Activated CD4-positive, alpha-beta T cell treated with anti-CD3 and anti-CD28 coated beads for 48 hours (primary cell): Measurements from ENCODE around the gene ZNF101.
"Not testable (repeated sequence)": the region's sequence is repeated elsewhere in the genome, so short reads cannot be mapped to it uniquely, and the experiment has no call there.

Experiments
- DNase-seq: peaks from one replicate; pipeline ENCODE4 v3.0.0-alpha.2; 2020

ZNF101 gene

DNA sequence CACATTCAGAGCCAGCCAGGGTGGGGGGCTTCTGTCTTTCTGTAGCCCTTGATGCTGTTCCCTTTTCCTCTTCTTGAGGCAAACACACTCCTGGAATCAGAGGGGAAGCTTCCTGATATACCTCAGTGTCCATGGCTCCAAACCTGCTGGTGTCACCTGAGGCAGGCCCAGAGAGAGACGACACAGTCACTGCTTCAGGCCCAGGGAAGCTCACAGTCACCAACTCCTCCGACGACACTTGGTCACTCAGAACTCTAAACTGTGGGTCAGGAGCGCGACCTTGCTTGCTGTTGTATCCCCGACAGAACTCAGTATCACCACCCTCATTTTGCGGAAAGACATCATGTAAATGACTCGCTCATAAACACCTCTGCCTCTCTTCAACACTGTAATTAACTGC, 6.3 kb upstream of the ZNF101 start:
- no peak for DNase-seq

DNA sequence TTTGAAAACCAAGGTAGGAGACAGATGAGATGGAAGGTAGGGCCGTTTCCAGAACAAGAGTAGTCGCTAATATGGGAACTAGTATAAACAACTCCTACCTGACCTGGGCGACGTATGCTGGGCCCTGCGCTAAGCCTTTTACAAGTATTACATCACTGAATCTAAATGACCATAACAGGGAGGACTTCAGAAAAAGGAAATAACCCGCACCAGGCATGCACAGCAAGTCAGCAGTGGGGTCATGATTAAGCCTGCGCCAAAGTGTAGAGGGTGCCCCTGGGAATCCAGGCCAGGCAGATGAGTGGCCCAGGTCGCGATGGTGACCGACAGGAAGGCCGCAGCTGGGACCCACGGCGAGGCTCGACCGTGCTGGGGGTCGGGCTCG, 5.8 kb upstream of the ZNF101 start:
- DNase-seq: no peak

DNA sequence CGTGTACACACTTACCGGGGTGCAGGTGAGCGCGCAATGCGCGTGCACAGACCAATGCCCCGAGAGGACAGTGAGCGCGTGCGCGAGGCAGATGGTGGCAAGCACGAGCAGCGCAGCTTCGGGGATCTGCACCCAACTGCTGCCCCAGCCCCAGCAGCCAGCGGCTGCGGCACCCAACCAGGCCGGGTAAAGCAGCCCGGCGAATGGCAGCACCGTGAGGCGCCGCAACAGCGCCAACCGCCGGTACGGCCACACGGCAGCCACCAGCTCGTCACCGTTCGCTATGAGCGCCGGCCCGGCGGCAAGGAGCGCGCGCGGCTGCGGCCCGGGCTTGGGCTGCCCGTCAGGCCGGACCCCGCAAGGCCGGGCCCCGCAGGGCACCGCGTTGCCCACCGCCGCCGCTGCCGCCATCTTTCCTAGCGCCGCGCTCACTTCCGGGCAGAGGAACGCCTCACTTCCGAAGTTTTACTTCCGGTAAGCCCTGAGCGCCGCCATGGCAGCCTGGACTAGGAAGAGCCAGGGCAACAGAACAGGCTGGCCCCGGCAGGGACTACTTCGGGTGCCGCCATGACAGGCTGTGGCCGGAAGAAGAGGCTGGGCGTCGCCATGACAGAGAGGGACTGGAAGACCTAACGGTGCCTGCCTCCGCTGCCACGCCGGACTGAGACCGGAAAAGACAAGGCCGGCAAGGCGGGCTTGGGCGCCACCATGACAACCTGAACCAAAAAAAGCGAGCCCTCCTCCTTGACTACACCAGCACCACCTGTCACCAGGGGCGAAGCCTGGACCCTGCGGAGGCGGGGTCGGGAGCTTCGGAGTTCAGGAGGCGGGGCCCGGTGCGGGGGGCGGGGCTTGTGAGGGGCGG, 5.2 kb upstream of the ZNF101 start, which contains the start of gene ATP13A1:
Gene ATP13A1, minus strand, starts transcription at position 421 of the 865 bp plus-strand sequence. Its CDS starts 10 bp downstream, at position 411.
- peak; percentile 95 for DNase-seq

DNA sequence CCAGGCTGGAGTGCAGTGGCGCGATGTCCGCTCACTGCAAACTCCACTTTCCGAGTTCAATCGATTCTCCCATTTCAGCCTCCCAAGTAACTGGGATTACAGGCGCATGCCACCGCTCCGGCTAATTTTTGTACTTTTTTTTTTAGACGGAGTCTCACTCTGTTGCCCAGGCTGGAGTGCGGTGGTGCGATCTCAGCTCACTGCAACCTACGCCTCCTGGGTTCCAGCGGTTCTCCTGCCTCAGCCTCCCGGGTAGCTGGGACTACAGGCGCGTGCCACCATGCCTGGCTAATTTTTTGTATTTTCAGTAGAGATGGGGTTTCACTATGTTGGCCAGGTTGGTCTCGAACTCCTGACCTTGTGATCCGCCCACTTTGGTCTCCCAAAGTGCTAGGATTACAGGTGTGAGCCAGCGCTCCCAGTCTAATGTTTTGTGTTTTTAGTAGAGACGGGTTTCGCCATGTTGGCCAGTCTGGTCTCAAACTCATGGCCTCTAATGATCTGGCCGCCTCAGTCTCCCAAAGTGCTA, 3.2 kb upstream of the ZNF101 start:
- DNase-seq: not testable (repeated sequence)

DNA sequence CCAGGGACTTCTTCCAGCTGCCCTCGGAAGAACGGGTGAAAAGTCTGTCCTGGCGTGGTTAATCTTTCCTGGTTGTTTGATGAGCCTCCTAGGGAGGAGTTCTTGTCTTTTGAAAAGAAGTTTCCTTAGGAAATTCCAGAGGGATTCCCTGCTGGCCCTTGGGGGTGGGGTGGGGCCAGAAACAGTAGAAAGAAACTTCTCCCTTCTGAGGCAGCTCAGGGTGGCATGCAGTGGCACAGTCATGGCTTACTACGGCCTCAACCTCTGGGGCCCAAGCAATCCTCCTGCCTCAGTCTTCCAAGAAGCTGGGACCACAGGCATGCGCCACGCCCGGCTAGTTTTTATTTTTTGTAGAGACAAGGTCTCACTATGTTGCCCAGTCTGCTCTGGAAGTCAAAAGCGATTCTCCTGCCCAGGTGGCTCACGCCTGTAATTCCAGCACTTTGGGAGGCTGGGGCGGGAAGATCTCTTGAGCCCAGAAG, 1.5 kb downstream of the ZNF101 start:
- no peak for DNase-seq

DNA sequence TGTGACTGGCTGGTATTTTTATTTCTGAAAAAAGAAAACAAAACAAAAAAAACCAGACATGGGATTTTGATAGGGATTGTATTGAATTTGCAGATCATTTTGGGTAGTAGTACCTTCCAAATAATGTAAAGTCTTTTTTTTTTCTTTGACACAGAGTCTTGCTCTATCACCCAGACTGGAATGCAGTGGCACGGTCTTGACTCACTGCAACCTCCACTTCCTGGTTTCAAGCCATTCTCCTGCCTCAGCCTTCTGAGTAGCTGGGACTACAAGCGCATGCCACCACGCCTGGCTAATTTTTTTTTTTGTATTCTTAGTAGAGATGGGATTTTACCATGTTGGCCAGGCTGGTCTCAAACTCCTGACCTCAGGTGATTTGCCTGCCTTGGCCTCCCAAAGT, 4.2 kb downstream of the ZNF101 start:
- no peak for DNase-seq

DNA sequence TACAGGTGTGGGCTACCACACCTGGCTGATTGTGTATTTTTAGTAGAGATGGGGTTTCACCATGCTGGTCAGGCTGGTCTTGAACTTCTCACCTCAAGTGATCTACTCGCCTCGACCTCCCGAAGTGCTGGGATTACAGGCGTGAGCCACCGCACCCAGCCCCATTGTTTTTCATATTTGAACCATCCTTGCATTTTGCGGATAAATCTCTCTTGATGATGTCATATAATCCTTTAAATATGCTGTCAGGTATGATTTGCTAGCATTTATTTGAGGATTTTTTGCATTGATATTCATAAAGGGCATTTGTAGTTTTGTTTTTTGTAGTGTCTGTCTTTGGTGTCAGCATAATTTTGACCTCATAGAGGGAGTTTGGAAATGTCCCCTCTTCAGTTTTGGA, 5.7 kb downstream of the ZNF101 start:
- no peak for DNase-seq

DNA sequence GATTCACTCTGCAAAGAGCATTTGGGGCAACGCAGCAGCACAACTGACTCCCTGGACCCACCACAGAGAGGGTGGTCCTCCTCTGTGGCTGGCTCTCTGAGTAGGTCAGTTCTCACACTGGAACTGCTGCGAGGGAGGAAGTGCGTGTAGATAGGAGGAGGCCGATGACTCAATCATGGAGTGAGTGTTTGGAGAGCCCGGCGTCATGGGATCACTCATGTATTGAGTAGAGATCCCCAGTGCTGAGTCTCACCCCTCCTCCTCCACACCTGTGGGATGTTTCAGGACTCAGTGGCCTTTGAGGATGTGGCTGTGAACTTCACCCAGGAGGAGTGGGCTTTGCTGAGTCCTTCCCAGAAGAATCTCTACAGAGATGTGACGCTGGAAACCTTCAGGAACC, 8.9 kb downstream of the ZNF101 start:
- DNase-seq: no peak

DNA sequence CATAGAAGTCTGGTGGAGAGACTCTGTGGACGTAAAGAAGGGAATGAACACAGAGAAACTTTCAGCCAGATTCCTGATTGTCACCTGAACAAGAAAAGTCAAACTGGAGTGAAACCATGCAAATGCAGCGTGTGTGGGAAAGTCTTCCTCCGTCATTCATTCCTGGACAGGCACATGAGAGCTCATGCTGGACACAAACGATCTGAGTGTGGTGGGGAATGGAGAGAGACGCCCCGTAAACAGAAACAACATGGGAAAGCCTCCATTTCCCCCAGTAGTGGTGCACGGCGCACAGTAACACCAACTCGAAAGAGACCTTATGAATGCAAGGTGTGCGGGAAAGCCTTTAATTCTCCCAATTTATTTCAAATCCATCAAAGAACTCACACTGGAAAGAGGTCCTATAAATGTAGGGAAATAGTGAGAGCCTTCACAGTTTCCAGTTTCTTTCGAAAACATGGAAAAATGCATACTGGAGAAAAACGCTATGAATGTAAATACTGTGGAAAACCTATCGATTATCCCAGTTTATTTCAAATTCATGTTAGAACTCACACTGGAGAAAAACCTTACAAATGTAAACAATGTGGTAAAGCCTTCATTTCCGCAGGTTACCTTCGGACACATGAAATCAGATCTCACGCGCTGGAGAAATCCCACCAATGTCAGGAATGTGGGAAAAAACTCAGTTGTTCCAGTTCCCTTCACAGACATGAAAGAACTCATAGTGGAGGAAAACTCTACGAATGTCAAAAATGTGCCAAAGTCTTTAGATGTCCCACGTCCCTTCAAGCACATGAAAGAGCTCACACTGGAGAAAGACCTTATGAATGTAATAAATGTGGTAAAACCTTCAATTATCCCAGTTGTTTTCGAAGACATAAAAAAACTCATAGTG, 10.8 kb downstream of the ZNF101 start:
- no peak for DNase-seq

DNA sequence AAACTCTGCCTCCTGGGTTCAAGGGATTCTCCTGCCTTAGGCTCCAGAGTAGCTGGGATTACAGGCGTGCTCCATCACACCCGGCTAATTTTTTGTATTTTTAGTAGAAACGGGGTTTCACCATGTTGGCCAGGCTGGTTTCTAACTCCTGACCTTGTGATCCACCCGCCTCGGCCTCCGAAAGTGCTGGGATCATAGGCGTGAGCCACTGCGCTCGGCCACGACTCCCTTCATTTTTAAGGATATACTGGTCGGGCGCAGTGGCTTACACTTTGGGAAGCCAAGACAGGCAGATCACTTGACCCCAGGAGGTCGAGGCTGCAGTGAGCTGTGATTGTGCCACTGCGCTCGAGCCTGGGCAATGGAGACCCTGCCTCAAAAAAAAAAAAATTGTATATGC, 17.5 kb downstream of the ZNF101 start:
- not testable (repeated sequence) for DNase-seq

DNA sequence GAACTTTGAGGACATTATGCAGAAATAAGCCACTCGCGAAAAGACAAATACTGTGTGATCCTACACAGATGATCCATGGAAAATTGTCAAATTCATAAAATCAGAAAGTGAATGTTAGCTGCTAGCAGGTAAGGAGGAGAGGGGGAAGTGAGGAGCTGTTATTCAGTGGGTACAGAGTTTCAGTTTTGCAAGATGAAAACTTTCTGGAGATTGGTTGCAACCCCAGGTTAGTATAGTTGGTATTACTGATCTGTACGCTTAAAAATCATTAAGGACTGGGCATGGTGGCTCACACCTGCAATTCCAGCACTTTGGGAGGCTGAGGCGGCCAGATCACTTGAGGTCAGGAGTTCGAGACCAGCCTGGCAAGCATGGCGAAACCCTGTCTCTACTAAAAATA, 17.9 kb downstream of the ZNF101 start:
- no peak for DNase-seq

DNA sequence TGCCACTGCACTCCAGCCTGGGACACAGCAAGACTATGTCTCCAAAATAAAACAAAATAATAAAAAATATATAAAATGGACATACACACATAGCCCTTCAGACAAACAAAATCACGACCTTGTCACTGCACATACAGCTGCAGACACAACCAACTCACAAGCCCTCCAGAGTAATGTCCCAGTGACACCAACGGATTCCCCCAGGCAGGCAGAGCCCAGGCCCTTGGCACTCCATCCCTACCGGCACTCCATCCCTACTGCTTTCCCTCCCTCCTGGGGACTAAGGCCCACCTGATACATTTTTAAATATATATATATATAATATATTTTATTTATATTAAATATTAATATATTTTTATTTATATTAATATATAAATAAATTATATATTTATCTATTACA, 18.5 kb downstream of the ZNF101 start:
- no peak for DNase-seq

DNA sequence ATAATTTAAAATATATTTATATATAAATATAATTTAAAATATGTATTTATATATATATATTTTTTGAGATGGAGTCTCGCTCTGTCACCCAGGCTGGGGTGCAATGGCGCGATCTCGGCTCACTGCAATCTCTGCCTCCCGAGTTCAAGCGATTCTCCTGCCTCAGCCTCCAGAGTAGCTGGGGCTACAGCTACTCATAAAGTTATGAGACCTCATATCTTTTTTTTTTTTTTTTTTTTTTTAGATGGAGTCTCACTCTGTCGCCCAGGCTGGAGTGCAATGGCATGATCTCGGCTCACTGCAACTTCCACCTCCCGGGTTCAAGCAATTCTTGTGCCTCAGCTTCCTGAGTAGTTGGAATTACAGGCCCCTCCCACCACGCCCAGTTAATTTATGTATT, 20.4 kb downstream of the ZNF101 start:
- not testable (repeated sequence) for DNase-seq

DNA sequence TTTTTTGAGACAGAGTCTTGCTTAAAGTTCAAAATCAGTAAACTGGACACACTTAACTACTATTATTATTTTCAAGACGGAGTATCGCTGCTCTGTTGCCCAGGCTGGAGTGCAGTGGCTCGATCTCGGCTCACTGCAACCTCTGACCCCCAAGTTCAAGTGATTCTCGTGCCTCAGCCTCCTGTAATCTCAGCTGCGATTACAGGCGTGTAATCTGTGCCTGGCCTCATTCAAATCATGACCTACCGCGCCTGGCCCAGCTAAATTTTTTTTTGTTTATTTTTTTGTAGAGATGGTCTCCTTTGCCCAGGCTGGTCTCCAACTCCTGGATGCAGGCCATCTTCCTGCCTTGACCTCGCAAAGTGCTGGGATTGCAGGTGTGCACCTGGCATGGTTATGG, 23.0 kb downstream of the ZNF101 start:
- no peak for DNase-seq

DNA sequence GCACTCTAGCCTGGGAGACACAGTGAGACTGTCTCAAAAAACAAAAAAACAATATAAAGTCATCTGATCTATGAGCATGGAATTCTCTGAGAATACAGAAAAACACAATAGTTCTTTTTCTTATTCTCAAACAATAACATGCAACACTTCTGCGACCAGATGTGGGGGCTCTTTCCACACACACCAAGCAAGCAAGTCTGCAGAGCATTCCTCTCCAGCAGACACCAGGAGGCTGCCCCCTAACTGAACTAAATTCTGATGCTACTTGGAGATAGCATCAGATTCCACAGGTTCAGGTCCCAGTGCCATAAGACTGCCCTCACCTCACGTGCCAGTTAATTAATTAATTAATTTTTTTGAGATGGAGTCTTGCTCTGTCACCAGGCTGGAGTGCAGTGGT, 27.7 kb downstream of the ZNF101 start:
- DNase-seq: no peak

DNA sequence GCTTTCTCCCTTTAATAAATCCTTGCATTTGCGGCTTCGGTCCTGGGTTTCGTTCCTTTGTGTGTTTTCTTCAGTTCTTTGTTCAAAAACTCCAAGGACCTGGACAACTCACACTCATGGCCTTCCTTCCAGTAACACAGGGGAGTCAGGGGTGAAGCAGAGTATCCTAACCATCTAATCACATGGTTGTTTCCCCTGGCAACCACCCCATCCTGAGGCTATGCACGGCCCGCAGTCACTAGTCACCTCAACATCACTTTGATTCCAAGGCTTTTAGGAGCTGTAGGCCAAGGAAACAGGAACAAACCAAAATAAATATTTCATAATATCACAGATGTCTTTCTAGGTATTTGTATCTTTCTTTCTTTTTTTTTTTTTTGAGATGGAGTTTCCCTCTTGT, 28.9 kb downstream of the ZNF101 start:
- no peak for DNase-seq

DNA sequence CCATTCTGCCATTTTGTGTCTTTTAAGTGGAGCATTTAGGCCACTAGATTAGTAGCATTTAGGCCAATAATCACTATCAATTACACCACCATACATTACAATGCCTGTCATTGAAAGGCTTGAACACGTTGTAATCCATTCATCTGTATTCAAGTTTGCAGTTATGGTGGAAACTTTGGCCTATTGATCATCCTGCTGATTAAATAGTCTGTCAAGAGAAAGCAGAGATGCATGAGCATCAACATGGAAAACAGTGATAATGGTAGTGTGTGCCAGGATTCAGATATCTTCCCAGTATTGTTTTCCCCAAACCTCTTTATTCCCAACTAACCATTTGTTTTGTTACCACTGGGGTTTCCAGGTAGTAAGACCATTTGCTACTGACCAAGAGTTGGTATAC, 31.9 kb downstream of the ZNF101 start:
- not testable (repeated sequence) for DNase-seq

DNA sequence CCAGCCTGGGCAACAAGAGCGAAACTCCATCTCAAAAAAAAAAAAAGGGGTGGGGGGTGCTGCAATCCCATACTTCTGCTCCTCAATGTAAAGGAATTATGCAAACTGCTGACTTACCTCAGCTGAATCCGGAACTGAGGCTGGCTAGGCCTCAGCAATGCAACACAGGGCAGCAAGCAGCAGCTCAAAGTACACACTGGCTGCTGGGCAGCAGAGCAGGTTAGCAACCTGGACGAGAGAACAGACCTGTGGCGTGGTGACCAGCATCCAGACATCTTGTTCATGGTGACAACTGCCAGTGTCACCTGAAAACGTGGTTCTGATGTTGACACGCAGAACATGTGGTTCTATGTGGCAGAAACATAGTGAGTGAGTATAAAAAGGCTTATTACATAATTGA, 36.2 kb downstream of the ZNF101 start:
- no peak for DNase-seq

DNA sequence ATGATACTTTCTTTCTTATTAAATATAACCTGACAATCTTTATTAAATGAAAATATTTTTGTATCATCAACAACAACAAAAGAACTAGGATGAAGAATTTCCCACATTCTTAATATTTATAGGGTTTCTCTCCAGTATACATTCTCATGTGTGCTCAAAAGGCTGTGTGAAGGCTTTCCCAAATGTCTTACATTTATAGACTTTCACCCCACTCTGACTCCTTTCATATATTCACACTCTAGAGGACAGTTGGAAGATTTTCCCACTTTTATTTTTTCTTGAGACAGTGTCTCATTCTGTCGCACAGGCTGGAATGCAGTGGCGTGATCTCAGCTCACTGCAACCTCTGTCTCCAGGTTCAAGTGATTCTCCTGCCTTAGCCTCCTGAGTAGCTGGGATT, 41.9 kb downstream of the ZNF101 start:
- no peak for DNase-seq

DNA sequence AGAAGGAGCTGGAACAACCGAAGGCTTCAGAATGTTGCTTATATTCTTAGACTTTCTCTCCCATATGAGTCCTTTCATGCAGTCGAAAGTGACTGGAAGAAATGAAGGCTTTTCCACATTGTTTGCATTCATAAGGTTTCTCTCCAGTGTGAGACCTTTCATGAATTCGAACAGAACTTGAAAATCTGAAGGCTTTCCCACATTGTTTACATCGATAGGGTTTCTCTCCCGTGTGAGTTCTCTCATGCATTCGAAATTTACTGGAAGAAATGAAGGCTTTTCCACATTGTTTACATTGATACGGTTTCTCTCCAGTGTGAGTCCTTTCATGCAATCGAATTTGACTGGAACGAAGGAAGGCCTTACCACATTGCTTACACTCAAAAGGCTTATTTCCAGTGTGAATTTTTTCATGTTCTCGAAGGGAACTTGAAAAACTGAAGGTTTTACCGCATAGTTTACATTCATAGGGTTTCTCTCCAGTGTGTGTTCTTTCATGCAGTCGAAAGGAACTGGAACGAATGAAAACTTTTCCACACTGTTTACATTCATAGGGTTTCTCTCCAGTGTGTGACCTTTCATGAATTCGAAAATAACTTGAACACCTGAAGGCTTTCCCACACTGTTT, 42.8 kb downstream of the ZNF101 start:
- no peak for DNase-seq

DNA sequence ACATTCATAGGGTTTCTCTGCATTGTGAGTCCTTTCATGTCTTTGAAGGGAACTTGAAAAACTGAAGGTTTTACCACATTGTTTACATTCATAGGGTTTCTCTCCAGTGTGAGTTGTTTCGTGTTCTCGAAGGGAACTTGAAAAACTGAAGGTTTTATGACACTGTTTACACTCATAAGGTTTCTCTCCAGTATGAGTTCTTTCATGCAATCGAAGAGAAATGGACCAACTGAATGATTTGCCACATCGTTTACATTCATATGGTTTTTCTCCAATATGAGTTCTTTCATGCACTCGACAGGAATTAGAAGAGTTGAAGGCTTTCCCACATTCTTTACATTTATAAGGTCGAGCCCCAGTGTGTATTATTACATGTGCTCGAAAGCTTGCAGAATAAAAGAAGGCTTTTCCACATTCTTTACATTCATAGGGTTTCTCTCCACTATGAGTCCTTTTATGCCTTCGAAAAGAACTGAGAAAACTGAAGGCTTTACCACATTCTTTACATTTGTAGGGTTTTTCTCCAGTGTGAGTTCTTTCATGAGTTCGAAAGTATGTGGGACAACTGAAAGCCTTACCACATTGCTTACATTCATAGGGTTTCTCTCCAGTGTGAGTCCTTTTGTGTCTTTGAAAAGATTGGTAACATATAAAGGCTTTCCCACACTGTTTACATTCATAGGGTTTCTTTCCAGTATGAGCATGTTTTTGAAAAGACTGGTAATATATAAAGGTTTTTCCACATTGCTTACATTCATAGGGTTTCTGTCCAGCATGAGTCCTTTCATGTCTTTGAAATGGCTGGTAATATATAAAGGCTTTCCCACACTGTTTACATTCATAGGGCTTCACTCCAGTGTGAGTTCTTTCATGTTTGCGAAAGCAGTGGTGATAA, 43.5 kb downstream of the ZNF101 start:
- DNase-seq: no peak

DNA sequence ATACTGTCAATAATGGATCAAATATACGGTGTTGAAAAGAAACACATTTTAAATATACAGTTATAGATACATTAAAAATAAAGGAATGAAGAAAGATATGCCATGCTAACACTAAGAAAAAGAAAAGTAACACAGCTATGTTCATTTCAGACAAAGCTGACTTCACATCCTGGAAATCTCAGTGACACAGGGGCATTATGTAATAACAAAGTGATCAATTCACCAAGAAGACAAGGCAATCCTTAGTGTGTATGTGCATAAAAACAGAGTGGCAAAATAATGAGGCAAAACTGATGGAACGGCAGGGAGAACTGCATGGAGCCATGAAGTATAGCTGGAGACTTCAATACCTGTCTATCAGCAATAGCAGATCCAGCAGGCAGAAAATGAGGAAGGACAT, 51.2 kb downstream of the ZNF101 start:
- DNase-seq: no peak
